NCI-H524 treated with DMSO at 0.1 percent for 48 hours (cell line): ENCODE data around the gene PAM.

Experiments
- DNase-seq: peaks from one replicate; lab custom pipeline; 2025; lab: John Stamatoyannopoulos, UW

PAM gene

DNA sequence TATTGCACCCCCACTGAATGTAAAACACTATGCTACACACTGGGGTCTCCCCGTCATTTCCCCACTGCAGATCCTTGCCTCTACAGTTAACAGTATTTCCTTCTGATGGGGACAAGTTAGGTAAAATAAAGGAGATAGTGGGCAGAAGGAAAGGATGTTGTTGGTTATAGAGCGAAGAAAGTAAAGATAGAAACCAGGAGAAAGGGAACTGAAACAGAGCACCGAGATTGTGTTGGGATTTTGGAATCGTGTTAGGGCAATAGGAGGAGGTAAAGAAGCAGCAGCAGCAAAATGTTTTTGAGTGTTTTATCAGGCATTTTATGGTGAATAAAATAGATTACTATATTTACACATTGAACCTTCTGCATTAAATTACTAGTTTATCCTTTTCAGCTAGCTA is 60.0 kb downstream of the PAM start:
- no peak for DNase-seq

GRCh38 chr5:102815540-102816332 is 60.6 kb downstream of the PAM start:
- no peak for DNase-seq

DNA sequence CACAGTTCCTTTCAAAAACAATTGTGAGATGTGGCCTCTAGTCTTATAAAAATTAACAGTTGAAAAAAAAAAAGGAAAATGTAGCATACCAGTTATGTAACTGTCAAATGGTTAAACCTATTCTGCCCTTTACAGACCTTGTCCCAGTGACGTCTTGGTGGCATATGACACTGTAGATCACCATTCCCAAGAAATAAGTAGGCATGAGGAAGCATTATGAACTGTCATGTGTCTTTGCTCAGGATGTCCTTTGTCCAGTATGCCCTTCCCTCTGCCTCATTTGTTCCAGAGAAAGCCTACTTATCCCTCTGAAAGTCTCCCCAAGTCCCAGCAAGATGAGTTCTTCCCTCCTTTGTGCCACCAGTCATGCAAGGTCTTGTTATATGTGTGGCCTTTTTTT is 63.2 kb downstream of the PAM start:
- no peak for DNase-seq

DNA sequence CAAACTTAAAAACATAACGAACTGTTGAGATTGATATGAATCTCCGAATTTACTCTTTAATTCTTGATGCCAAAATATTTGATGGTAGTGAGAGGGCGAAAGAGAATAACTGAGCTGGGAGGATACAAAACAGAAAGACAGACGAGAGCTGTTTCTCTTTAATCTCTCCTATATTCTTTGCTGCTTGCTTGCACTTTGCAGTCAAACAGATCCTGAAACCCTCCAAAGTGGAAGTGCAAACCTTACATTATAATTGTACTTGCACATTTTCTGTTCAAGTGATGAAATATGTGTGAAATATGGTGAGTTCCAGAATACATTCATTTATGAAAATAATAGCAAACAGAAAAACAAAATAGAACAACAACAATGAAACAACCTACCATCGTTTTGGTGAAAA is 63.8 kb downstream of the PAM start:
- no peak for DNase-seq

- DNase-seq, result peak; percentile 62
Observed at GRCh38 chr5:102819634-102820033, 64.5 kb downstream of the PAM start.

- peak; percentile 89 for DNase-seq
Observed at GRCh38 chr5:102823441-102823874, 68.4 kb downstream of the PAM start.

DNA sequence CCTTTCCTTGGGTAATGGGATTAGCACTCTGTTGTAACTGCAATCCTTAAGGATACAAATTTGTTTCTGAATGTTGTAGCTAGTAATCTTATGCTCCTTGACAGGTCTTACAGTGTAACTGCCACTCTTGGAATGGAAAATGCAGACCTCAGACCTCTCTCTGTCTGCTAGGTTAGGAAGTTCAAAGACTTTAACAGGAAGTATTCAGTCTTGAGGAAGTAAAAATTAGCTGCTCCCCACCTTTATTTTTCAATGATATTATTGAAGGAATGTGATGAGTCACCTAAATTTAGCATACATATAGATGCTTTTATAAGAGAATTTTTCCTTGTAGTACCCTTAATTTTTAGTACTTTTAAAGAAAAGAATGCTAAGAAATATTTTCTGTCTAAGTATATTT is 71.5 kb downstream of the PAM start:
- peak; percentile 74 for DNase-seq

- no peak for DNase-seq
Observed at GRCh38 chr5:102830241-102830640, 75.1 kb downstream of the PAM start.

- no peak for DNase-seq
Observed at GRCh38 chr5:102832445-102832844, 77.3 kb downstream of the PAM start.

DNA sequence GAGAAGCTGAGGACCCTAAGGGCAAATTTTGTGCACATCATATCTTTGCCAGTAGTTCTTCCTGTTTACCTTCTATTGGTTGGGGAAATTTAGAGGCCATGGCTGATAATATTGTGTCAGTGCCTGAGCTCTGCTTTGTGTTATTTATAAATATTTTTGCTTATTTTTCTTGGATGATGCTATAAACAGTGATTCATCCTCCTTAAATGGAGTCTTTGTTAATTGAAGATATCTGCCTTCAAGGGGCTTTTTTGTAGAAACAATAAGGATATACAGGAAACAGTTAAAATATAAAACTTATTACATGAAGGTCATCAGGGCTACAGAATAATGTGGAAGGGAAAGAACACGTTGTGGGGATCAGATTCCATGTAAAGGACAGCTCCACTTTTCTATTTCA is 78.0 kb downstream of the PAM start:
- DNase-seq, result no peak

DNA sequence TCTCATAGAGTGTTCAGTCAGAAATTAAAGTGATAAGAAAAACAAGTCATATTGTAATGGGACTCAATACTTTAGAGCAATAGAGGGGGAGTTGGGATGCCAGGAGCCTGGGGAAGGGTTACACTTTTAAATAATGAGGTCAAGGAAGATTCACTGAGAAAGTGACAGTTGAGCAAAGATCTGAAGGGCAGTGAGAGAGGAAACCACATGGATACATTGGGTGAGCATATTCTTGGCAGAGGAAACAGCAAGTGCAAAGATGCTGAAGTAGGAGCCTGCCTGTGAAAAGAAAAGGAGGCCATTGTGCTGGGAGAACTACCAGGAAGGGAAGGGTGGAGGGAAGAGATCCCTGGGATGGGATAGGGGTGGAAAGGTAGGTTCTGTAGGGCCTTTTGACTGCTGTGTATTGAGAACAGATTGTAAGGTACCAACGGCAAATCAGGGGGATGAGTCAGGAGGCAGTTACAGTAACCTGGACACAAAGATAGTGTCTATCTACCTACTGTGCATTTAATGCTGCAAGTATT is 79.4 kb downstream of the PAM start:
- no peak for DNase-seq

DNA sequence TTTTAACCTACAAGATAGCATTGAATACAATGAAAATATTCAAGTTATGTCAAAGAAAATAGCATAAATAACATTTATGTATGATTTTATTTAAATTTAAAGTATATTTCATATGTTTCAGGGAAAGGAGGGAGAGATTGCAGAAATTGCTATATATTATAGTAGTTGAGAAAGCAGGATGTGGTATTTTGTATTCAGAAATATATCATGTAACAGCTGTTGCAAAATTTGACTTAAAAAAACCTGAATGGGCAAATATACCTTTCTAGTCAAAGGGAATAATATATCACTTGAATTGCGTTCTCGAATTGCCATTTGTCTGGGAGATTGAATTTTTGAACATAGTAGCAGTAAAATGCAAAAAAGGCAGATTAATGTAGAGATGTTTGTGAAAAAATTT is 80.6 kb downstream of the PAM start:
- no peak for DNase-seq

DNA sequence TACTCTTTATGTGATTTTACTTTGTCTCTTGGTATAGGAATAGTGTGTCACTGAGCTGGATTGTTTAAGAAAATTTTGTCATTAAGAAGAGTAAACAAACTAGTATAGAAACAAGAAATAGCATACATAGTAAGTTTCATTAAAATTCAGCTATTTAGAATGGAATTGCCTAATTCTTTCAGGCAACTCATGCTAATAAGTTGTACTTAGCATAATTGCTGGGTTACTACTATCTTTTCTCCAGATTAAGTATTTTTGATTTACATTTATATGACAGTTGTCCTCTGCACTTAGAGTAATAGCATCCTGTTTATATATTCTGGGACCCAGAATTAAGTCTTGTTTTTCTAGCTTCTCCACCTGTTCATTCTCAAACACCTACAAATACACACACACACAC is 85.9 kb downstream of the PAM start:
- DNase-seq, result no peak

- DNase-seq, result no peak
Observed at GRCh38 chr5:102843997-102844396, 88.9 kb downstream of the PAM start.

DNA sequence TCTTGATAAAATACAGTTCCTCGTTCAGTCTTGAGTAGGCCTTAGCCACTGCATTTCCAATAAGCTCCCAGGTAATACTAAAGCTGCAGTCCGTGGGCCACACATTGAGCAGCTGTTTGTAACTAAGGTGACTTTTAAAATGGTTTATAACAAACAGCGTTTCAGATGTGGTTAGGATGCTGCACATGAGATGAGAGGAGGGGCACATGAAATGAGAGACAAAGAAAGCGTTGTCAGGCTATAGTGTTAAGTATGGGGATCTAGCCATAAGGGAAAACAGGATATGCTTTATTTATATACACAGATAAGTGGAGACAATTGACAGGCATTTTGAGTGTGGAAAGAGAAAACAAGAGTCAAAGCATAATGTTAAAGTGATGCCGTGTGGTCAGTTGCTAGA is 89.9 kb downstream of the PAM start:
- DNase-seq, result no peak

DNA sequence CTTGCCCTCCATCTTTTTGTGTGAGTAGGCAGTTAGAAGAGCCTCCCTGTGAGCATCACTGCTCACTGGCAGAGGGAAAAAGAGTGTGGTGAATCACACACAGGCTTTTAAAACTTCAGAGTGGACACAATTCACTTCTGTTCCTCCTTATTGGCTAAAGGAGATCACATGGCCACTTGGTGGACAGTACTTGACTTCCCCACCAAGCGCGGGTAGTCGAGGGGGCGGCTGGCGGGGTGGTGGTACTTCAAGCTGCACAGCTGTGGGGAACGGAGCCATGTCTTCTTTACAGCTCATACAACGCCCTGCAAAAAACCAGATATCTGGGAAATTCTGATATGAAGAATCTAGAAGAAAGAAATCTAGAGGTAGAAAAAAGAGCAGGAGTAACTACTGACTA is 95.4 kb downstream of the PAM start:
- DNase-seq, result no peak

- DNase-seq, result no peak
Observed at GRCh38 chr5:102853680-102854079, 98.6 kb downstream of the PAM start.

DNA sequence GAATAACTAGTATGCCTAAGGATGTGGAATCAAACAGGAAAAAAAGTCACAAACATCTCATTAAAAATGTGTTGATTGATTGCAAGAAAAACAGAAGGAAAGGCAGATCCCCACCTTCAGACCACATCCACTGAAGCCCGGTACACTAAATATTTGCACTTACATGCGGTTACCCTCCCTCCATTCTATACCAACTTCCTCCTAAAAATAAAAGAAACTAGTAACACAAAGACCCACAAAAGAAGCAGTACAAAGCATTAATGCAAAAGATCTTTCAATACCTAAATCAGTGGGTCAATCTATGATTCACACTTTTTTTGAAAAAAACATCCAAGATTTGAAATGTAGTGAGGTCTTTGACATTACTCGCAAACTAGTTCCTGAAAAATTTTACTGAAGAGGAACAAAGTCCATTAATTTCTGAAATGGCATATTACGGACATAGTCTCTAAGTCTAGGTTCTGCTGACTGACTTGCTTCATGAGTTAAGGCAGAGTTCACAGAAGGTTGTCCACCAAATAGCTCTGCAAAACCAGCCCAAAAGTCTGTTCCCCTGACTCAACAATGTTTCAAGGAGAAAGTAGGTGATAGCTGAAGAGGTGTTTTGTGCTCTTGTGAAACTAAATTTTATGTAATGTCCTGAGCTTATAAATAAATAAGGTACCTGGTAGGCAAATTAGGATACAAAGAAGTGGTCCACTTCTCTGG is 100.7 kb downstream of the PAM start:
- no peak for DNase-seq

- DNase-seq, result no peak
Observed at GRCh38 chr5:102856389-102856777, 101.3 kb downstream of the PAM start.

GRCh38 chr5:102857076-102857818 is 102.1 kb downstream of the PAM start:
- DNase-seq, result no peak

DNA sequence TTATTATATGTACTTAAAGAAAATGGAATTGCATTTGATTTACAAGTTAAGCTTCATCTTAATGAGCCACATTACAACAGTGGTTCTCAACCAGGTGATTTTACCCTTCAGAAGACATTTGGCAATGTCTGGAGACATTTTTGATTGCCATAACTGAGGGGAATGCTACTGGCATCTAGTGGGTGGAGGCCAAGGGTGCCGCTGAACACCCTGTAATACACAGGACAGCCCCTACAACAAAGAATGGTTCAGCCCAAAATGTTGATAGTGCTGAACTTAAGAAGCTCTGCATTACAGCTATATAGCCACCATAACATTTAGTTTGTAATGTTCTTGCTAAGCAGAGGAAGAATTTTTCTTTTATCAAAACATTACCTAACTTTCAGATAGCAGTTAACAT is 103.1 kb downstream of the PAM start:
- no peak for DNase-seq

GRCh38 chr5:102858808-102859207 is 103.7 kb downstream of the PAM start:
- no peak for DNase-seq

GRCh38 chr5:102860035-102860434 is 104.9 kb downstream of the PAM start:
- no peak for DNase-seq
